ENCODE results near the gene TMEM250.
"Not testable (repeated sequence)": the region's sequence is repeated elsewhere in the genome, so short reads cannot be mapped to it uniquely, and the experiment has no call there.

The TMEM250 gene

GRCh38 chr9:136110082-136111061 lies 8.3 kb downstream of the TMEM250 start:
- ATAC-seq = peak; percentile 4 to 6

GRCh38 chr9:136109351-136110081 lies 9.2 kb downstream of the TMEM250 start:
- peak; percentile 90 for ATAC-seq

- no peak for ATAC-seq
Measured at GRCh38 chr9:136108648-136109266, 9.9 kb downstream of the TMEM250 start.

GRCh38 chr9:136107953-136108647 lies 10.6 kb downstream of the TMEM250 start:
- ATAC-seq = no peak

- no peak for ATAC-seq
Measured at GRCh38 chr9:136107155-136107952, 11.3 kb downstream of the TMEM250 start.

GRCh38 chr9:136105398-136106135 lies 13.1 kb downstream of the TMEM250 start:
- no peak for ATAC-seq

GRCh38 chr9:136104916-136105315 lies 13.8 kb downstream of the TMEM250 start:
- no peak for ATAC-seq

- no peak for ATAC-seq
Measured at GRCh38 chr9:136104488-136104800, 14.2 kb downstream of the TMEM250 start.

- no peak for ATAC-seq
Measured at GRCh38 chr9:136103651-136104487, 14.8 kb downstream of the TMEM250 start.

- not testable (repeated sequence) for ATAC-seq
Measured at GRCh38 chr9:136101615-136102074, 17.0 kb downstream of the TMEM250 start.

GRCh38 chr9:136100700-136101614 lies 17.7 kb downstream of the TMEM250 start:
- ATAC-seq = no peak

- no peak for ATAC-seq
Measured at GRCh38 chr9:136099542-136099941, 19.1 kb downstream of the TMEM250 start.

GRCh38 chr9:136098844-136099243 lies 19.8 kb downstream of the TMEM250 start:
- no peak for ATAC-seq

GRCh38 chr9:136098210-136098609 lies 20.5 kb downstream of the TMEM250 start:
- no peak for ATAC-seq

GRCh38 chr9:136096505-136097001 lies 22.1 kb downstream of the TMEM250 start:
- no peak for ATAC-seq

- peak; percentile 28 to 41 for ATAC-seq
Measured at GRCh38 chr9:136095070-136096058, 23.3 kb downstream of the TMEM250 start, which contains the start of gene NACC2. Gene NACC2 (minus strand): TSS chr9:136095289. CDS start chr9:136050521, 44,768 bp downstream.
